ENCODE measurements around the gene APOL6. TPM values are rescaled to one million over a fixed set of nuclear protein-coding genes. Genes with fewer than 3 reads are reported as not detected.

APOL6 gene
- total and polyA plus RNA-seq, 2 donors (not counting 3 experiments of a cell fraction or from before 2014, with no cell fraction given): 0.33 to 3.0 TPM

DNA sequence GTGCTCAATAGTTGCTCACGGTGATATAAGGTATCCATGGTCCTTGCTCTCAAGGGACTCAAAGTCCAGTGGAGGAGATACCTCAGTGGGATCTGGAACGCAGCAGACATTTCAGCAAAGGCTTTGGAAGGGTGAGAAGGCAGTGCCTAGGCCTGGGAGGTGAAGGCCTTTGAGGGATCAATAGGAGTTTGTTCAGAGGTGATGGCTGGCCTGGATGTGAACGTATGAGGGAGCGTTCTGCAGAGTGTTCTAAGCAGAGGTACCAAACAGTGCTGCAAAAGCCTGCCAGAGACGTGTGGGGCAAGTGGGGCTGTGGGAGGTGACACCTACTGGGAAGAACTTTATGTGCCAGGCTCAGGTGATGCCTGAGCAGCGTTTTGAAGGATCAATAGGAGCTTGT is 23.7 kb upstream of the APOL6 start:
- Histone ChIP-seq H3K79me2 (ENCODE audit: control insufficient read depth, insufficient read depth, low read length) (no peaks in the 10 kb centered on the region), H2AFZ (ENCODE audit: low read depth, low read length) (no peak overlapping the region), H4K20me1 (replicated peaks; ENCODE audit: control insufficient read depth, extremely low read depth, insufficient read depth, low read length) (no peaks in the 10 kb centered on the region), H3K4me1 (ENCODE audit: control insufficient read depth, extremely low read depth, insufficient read depth, low read length) (peaks cover 4% of the 10 kb centered on the region), H3K4me3 (replicated peaks in 1 of 3; ENCODE audit: insufficient read depth in 1 of 3, low read depth in 1 of 3, low read length in 3 of 3) (no peak overlapping the region), H3K9ac (replicated peaks; ENCODE audit: extremely low read depth, insufficient read depth, low read length) (no peak overlapping the region), H3K9me1 (replicated peaks; ENCODE audit: control insufficient read depth, extremely low read depth, insufficient read depth, low read length) (no peaks in the 10 kb centered on the region), H3K36me3 (ENCODE audit: control insufficient read depth in 2 of 2, extremely low read depth in 1 of 2, insufficient read depth in 2 of 2, low read length in 2 of 2) (no peaks in the 10 kb centered on the region), H3K9me3 (replicated peaks; ENCODE audit: control insufficient read depth, insufficient read depth, low read length) (no peaks in the 10 kb centered on the region), H3K27ac (ENCODE audit: insufficient read depth, low read depth, low read length) (no peak overlapping the region), H3K27me3 (ENCODE audit: control insufficient read depth in 2 of 2, insufficient read depth in 2 of 2, low read length in 2 of 2) (peaks cover 0 to under 1% of the 10 kb centered on the region in 2 experiments), H3K4me2 (ENCODE audit: insufficient read depth, low read length) (no peak overlapping the region)
- no TSS peak for BruUV-seq (replicated peaks)
- FAIRE-seq: no peak
- ChIA-PET CTCF (no interaction called here), POLR2A (no interaction called here)
- TF ChIP-seq, protein P1, sequence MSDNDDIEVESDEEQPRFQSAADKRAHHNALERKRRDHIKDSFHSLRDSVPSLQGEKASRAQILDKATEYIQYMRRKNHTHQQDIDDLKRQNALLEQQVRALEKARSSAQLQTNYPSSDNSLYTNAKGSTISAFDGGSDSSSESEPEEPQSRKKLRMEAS (IDR thresholded peaks at IDR 0.05; ENCODE audit: insufficient read depth, insufficient read length): no peak
- TF ChIP-seq POLR2A (IDR thresholded peaks at IDR 0.05; ENCODE audit: low read depth, low read length) (no peak), EZH2 (IDR thresholded peaks at IDR 0.05; ENCODE audit: borderline replicate concordance, low read depth, low read length, severe bottlenecking) (no peak), JUN (IDR thresholded peaks at IDR 0.05; ENCODE audit: borderline replicate concordance, insufficient read depth, insufficient read length, low read depth) (no peak), MYC (IDR thresholded peaks at IDR 0.05; ENCODE audit: low read depth, low read length) (no peak), GATA2 (IDR thresholded peaks at IDR 0.05; ENCODE audit: insufficient read depth, insufficient read length, low read depth, low read length) (no peak), POLR2AphosphoS5 (IDR thresholded peaks at IDR 0.05; ENCODE audit: insufficient read depth, low read depth, low read length) (no peak), FOS (IDR thresholded peaks at IDR 0.05; ENCODE audit: borderline replicate concordance, insufficient read depth, low read length) (no peak)
- TF ChIP-seq, protein P2, sequence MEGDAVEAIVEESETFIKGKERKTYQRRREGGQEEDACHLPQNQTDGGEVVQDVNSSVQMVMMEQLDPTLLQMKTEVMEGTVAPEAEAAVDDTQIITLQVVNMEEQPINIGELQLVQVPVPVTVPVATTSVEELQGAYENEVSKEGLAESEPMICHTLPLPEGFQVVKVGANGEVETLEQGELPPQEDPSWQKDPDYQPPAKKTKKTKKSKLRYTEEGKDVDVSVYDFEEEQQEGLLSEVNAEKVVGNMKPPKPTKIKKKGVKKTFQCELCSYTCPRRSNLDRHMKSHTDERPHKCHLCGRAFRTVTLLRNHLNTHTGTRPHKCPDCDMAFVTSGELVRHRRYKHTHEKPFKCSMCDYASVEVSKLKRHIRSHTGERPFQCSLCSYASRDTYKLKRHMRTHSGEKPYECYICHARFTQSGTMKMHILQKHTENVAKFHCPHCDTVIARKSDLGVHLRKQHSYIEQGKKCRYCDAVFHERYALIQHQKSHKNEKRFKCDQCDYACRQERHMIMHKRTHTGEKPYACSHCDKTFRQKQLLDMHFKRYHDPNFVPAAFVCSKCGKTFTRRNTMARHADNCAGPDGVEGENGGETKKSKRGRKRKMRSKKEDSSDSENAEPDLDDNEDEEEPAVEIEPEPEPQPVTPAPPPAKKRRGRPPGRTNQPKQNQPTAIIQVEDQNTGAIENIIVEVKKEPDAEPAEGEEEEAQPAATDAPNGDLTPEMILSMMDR (IDR thresholded peaks at IDR 0.05; ENCODE audit: extremely low read depth in 1 of 2, insufficient read depth in 1 of 2, low read depth in 1 of 2, low read length in 2 of 2): no peak
- intact Hi-C loops (cut with micrococcal nuclease): no loop called here
- dilution Hi-C loops (cut with MboI; ENCODE audit: extremely low pct_ligation_motif_present, low sequenced_read_pairs): no loop called here
- no peak for DNase-seq (ENCODE audit: low read depth, low spot score)
